ENCODE data around the gene PLA2R1. TPM values are rescaled to one million over a fixed set of nuclear protein-coding genes. Genes with fewer than 3 reads are reported as not detected.

The PLA2R1 gene
- total RNA-seq, 3 donors from 2014 or later (not counting 1 experiment from before 2014, with no cell fraction given): not detected

- no peak overlapping the region for H3K4me3 Mint-ChIP-seq
- peaks cover 5 to 25% of the 10 kb centered on the region in 2 donors for H3K27me3 Mint-ChIP-seq (ENCODE audit: low read depth in 2 of 2)
- Histone ChIP-seq H3K27me3 (ENCODE audit: control insufficient read depth, insufficient read depth, low read length) (no peaks in the 10 kb centered on the region), H3K27ac (ENCODE audit: low read length) (no peak overlapping the region), H3K4me3 (ENCODE audit: low read length) (no peak overlapping the region), H3K4me1 (ENCODE audit: control insufficient read depth, insufficient read depth, low read length) (no peaks in the 10 kb centered on the region), H3K36me3 (ENCODE audit: control insufficient read depth, insufficient read depth, low read length) (no peaks in the 10 kb centered on the region), H3K9me3 (ENCODE audit: control insufficient read depth, insufficient read depth, low read length) (no peaks in the 10 kb centered on the region)
- H3K27ac Mint-ChIP-seq: no peak overlapping the region
- no peak for TF ChIP-seq CTCF (IDR thresholded peaks at IDR 0.05)
- no peaks in the 10 kb centered on the region for H3K36me3 Mint-ChIP-seq
- 8% methylated on average over 3 of the region's 3 CpGs for WGBS (ENCODE audit: insufficient coverage)
- no peak for DNase-seq
- ATAC-seq: no peak
- intact Hi-C loops (cut with micrococcal nuclease): no loop called here
- no peaks in the 10 kb centered on the region for H3K9me3 Mint-ChIP-seq
- no peaks in the 10 kb centered on the region for H3K4me1 Mint-ChIP-seq
These were observed 80.1 kb downstream of the PLA2R1 start for GRCh38 chr2:159982270-159982669.

DNA sequence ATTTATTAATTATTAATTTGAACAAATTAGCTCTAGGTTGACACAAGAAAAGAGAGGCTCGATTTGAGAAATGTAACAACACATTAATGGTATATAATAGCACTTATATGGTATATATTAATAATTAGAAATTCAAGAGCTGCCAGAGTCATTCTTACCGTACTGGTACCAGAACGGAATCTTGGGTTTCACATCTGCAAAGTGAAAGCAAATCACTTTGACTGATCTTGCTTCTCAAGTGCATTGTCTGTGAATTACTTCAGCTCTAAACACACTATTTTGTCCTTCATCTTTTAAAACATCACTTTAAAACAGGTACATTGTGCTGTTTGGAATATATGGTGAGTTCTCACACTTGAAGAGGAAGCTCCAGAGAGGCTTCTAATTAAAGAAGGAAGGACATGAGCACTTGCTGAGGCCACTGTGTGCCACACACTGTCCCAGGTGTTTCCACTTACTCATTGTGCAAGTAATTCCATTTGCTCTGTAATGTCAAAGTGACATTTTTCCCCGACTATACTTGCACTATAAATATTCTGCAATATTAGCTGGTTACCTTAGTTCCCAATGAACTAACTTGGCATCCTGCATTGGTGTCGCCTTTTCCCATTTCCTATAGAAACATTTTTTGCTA is 85.8 kb downstream of the PLA2R1 start:
- no peak for TF ChIP-seq CTCF (IDR thresholded peaks at IDR 0.05)
- ATAC-seq: no peak
- H3K4me3 ChIP-seq (ENCODE audit: low read length): no peak overlapping the region
- H3K4me3 Mint-ChIP-seq: no peak overlapping the region
- no peak overlapping the region for H3K27ac ChIP-seq (ENCODE audit: low read length)
- H3K27ac Mint-ChIP-seq: no peak overlapping the region
- 63% methylated on average over 3 of the region's 5 CpGs for WGBS (ENCODE audit: insufficient coverage)
- peaks cover 8 to 20% of the 10 kb centered on the region in 2 donors for H3K27me3 Mint-ChIP-seq (ENCODE audit: low read depth in 2 of 2)
- no peaks in the 10 kb centered on the region for H3K4me1 Mint-ChIP-seq
- H3K4me1 ChIP-seq (ENCODE audit: control insufficient read depth, insufficient read depth, low read length): no peaks in the 10 kb centered on the region
- no peaks in the 10 kb centered on the region for H3K27me3 ChIP-seq (ENCODE audit: control insufficient read depth, insufficient read depth, low read length)
- H3K9me3 Mint-ChIP-seq: no peaks in the 10 kb centered on the region
- H3K9me3 ChIP-seq (ENCODE audit: control insufficient read depth, insufficient read depth, low read length): no peaks in the 10 kb centered on the region
- no peak for DNase-seq
- H3K36me3 ChIP-seq (ENCODE audit: control insufficient read depth, insufficient read depth, low read length): no peaks in the 10 kb centered on the region
- intact Hi-C loops (cut with micrococcal nuclease): no loop called here
- no peaks in the 10 kb centered on the region for H3K36me3 Mint-ChIP-seq

- H3K36me3 Mint-ChIP-seq: no peaks in the 10 kb centered on the region
- Histone ChIP-seq H3K9me3 (ENCODE audit: control insufficient read depth, insufficient read depth, low read length) (no peaks in the 10 kb centered on the region), H3K27ac (ENCODE audit: low read length) (no peak overlapping the region), H3K27me3 (ENCODE audit: control insufficient read depth, insufficient read depth, low read length) (no peaks in the 10 kb centered on the region), H3K4me3 (ENCODE audit: low read length) (no peak overlapping the region), H3K36me3 (ENCODE audit: control insufficient read depth, insufficient read depth, low read length) (no peaks in the 10 kb centered on the region), H3K4me1 (ENCODE audit: control insufficient read depth, insufficient read depth, low read length) (no peaks in the 10 kb centered on the region)
- no peaks in the 10 kb centered on the region for H3K9me3 Mint-ChIP-seq
- intact Hi-C loops (cut with micrococcal nuclease): no loop called here
- DNase-seq (no peak), ATAC-seq (no peak)
- TF ChIP-seq CTCF (IDR thresholded peaks at IDR 0.05): no peak
- no peak overlapping the region for H3K4me3 Mint-ChIP-seq
- peaks cover 3 to 10% of the 10 kb centered on the region in 2 donors for H3K27me3 Mint-ChIP-seq (ENCODE audit: low read depth in 2 of 2)
- H3K4me1 Mint-ChIP-seq: no peaks in the 10 kb centered on the region
- no peak overlapping the region for H3K27ac Mint-ChIP-seq
- 86% methylated on average over 1 of the region's 1 CpG for WGBS (ENCODE audit: insufficient coverage)
These were observed 89.1 kb downstream of the PLA2R1 start for GRCh38 chr2:159973325-159973724.
